Endothelial cell (in vitro differentiated cells): ENCODE data around the gene PCID2. TPM values are rescaled to one million over a fixed set of nuclear protein-coding genes. Genes with fewer than 3 reads are reported as not detected.

Experiments used
- DNase-seq: peaks from one replicate; pipeline ENCODE4 v3.0.0; 2021; ENCODE audit warnings: low spot score
- H3K27ac Mint-ChIP-seq: one replicate; pipeline ENCODE4 v1.8.0; 2021; ENCODE audit warnings: mixed read lengths, inconsistent platforms; ENCODE audit not compliant: unreplicated experiment
- H3K27me3 Mint-ChIP-seq: one replicate; pipeline ENCODE4 v1.8.0; 2021; ENCODE audit warnings: mild to moderate bottlenecking, moderate library complexity, mixed read lengths, inconsistent platforms; ENCODE audit not compliant: unreplicated experiment
- H3K36me3 Mint-ChIP-seq: one replicate; pipeline ENCODE4 v1.8.0; 2021; ENCODE audit warnings: mild to moderate bottlenecking, low read depth, mixed read lengths, inconsistent platforms; ENCODE audit not compliant: unreplicated experiment
- H3K4me1 Mint-ChIP-seq: one replicate; pipeline ENCODE4 v1.8.0; 2021; ENCODE audit warnings: mild to moderate bottlenecking, mixed read lengths, inconsistent platforms; ENCODE audit not compliant: unreplicated experiment
- H3K4me3 Mint-ChIP-seq: one replicate; pipeline ENCODE4 v1.8.0; 2021; ENCODE audit warnings: mild to moderate bottlenecking, mixed read lengths, inconsistent platforms; ENCODE audit not compliant: unreplicated experiment
- H3K9me3 Mint-ChIP-seq: one replicate; pipeline ENCODE4 v1.8.0; 2021; ENCODE audit warnings: mixed read lengths, inconsistent platforms; ENCODE audit not compliant: unreplicated experiment
- total RNA-seq: library from RNA; stranded (reverse); fragmentation: NEBNext Ultra II Directional; extraction: Animal tissue kit (Norgen Biotek cat#: 25700); gene quantifications from one replicate; pipeline ENCODE4 v1.2.1, GENCODE V29; 2021; ENCODE audit not compliant: unreplicated experiment
- TF ChIP-seq, protein P1 (sequence below): fragments of 200-600 bp; sonication (generic); IDR thresholded peaks from one replicate; pipeline ENCODE4 v1.5.0; 2021; ENCODE audit warnings: antibody characterized with exemption; ENCODE audit not compliant: unreplicated experiment

PCID2 gene
- total RNA-seq, 1 donor from 2014 or later: 44.3 TPM

GRCh38 chr13:113159701-113160100 lies 48.8 kb downstream of the PCID2 start:
- Mint-ChIP-seq H3K27ac (no peak overlapping the region), H3K36me3 (peaks cover 3% of the 10 kb centered on the region), H3K9me3 (no peaks in the 10 kb centered on the region), H3K27me3 (peaks cover 16% of the 10 kb centered on the region), H3K4me3 (no peak overlapping the region), H3K4me1 (peaks cover 4% of the 10 kb centered on the region)
- no peak for DNase-seq
- TF ChIP-seq, protein P1, sequence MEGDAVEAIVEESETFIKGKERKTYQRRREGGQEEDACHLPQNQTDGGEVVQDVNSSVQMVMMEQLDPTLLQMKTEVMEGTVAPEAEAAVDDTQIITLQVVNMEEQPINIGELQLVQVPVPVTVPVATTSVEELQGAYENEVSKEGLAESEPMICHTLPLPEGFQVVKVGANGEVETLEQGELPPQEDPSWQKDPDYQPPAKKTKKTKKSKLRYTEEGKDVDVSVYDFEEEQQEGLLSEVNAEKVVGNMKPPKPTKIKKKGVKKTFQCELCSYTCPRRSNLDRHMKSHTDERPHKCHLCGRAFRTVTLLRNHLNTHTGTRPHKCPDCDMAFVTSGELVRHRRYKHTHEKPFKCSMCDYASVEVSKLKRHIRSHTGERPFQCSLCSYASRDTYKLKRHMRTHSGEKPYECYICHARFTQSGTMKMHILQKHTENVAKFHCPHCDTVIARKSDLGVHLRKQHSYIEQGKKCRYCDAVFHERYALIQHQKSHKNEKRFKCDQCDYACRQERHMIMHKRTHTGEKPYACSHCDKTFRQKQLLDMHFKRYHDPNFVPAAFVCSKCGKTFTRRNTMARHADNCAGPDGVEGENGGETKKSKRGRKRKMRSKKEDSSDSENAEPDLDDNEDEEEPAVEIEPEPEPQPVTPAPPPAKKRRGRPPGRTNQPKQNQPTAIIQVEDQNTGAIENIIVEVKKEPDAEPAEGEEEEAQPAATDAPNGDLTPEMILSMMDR: no peak

DNA sequence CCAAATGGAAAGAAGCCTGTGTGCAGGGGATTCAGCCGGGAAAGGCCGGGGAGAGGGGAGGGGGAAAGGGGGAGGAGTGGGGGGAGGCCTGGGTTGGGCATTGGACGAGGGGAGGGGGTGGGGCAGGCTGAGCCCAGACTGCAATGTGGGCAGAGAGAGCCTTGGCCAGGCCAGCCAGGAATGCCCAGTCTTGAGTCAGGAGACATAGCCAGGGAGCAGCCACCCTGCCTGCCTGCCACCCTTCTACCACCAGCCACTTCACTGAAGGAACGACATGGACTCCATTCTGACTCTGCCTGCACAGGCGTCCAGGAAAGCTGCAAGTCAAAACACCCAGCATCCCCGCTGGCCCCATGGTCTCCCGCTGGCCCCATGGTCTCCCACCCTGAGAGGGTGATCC lies 49.5 kb downstream of the PCID2 start:
- TF ChIP-seq, protein P1: no peak
- peaks cover 3% of the 10 kb centered on the region for H3K36me3 Mint-ChIP-seq
- no peak for DNase-seq
- no peak overlapping the region for H3K4me3 Mint-ChIP-seq
- H3K27ac Mint-ChIP-seq: no peak overlapping the region
- H3K9me3 Mint-ChIP-seq: no peaks in the 10 kb centered on the region
- H3K4me1 Mint-ChIP-seq: peaks cover 4% of the 10 kb centered on the region
- peaks cover 13% of the 10 kb centered on the region for H3K27me3 Mint-ChIP-seq

- peaks cover 8% of the 10 kb centered on the region for H3K27me3 Mint-ChIP-seq
- H3K4me3 Mint-ChIP-seq: no peak within 1 kb of the TSS
- H3K27ac Mint-ChIP-seq: no peak within 1 kb of the TSS
- H3K9me3 Mint-ChIP-seq: no peaks in the 10 kb centered on the region
- no peak for DNase-seq
- no peaks in the 10 kb centered on the region for H3K4me1 Mint-ChIP-seq
- TF ChIP-seq, protein P1: no peak
- H3K36me3 Mint-ChIP-seq: no peaks in the 10 kb centered on the region
Observed at GRCh38 chr13:113157929-113158747, 50.3 kb downstream of the PCID2 start, which contains the start of gene PROZ. Gene PROZ (plus strand): TSS chr13:113158648. CDS start chr13:113158661, 13 bp downstream.

GRCh38 chr13:113157206-113157928 lies 51.1 kb downstream of the PCID2 start:
- no peak for DNase-seq
- no peaks in the 10 kb centered on the region for H3K9me3 Mint-ChIP-seq

More at GRCh38 chr13:113157206-113157928, 51.1 kb downstream of the PCID2 start:
- Mint-ChIP-seq H3K36me3 (peaks cover 5% of the 10 kb centered on the region), H3K27me3 (peaks cover 11% of the 10 kb centered on the region), H3K4me1 (peaks cover 3% of the 10 kb centered on the region), H3K4me3 (no peak overlapping the region), H3K27ac (no peak overlapping the region)
- TF ChIP-seq, protein P1: no peak
